Fibroblast of lung (primary cell): ENCODE data around the gene DLG2. TPM values are rescaled to one million over a fixed set of nuclear protein-coding genes. Genes with fewer than 3 reads are reported as not detected.

Source experiments
- DNase-seq, 2 donors: peaks; one replicate each; pipeline versions ENCODE4 v3.0.0 to v3.0.0-alpha.2; 2010; ENCODE audit warnings: low read depth in 2 of 2
- H2AFZ ChIP-seq: 2 replicates; pipeline ENCODE4 v1.5.1; 2012; ENCODE audit warnings: low read length, control low read depth, inconsistent platforms
- H3K27ac ChIP-seq: 2 replicates; pipeline ENCODE4 v1.5.1; 2011; ENCODE audit warnings: low read length, control low read depth; ENCODE audit not compliant: insufficient read depth
- H3K27me3 ChIP-seq: 2 replicates; pipeline ENCODE4 v1.5.1; 2011; ENCODE audit warnings: mild to moderate bottlenecking, low read length; ENCODE audit not compliant: control insufficient read depth, insufficient read depth
- H3K36me3 ChIP-seq: 2 replicates; pipeline ENCODE4 v1.5.1; 2011; ENCODE audit warnings: low read length; ENCODE audit not compliant: control insufficient read depth, insufficient read depth
- H3K4me1 ChIP-seq: 2 replicates; pipeline ENCODE4 v1.5.1; 2011; ENCODE audit warnings: low read length; ENCODE audit not compliant: control insufficient read depth, insufficient read depth; ENCODE audit errors: extremely low read depth
- H3K4me2 ChIP-seq: 2 replicates; pipeline ENCODE4 v1.5.1; 2011; ENCODE audit warnings: low read length, control low read depth; ENCODE audit not compliant: insufficient read depth; ENCODE audit errors: extremely low read depth
- H3K4me3 ChIP-seq, 4 experiments: fragments of 200-600 bp in 1 of 4; sonication (generic) in 1 of 4; replicated peaks in 1 of 4; 2 replicates each; pipeline ENCODE4 v1.5.1; 2011 to 2016; ENCODE audit warnings: low read length in 4 of 4, low read depth in 3 of 4, mild to moderate bottlenecking in 3 of 4, control low read depth in 2 of 4, inconsistent platforms in 1 of 4, mixed read lengths in 1 of 4; ENCODE audit not compliant: insufficient read depth in 1 of 4; ENCODE audit errors: control extremely low read depth in 1 of 4
- H3K79me2 ChIP-seq: 2 replicates; pipeline ENCODE4 v1.5.1; 2012; ENCODE audit warnings: mild to moderate bottlenecking, low read length, inconsistent platforms; ENCODE audit not compliant: control insufficient read depth, insufficient read depth
- H3K9ac ChIP-seq: 2 replicates; pipeline ENCODE4 v1.5.1; 2011; ENCODE audit warnings: mild to moderate bottlenecking, low read length, control low read depth; ENCODE audit not compliant: insufficient read depth
- H3K9me3 ChIP-seq: 2 replicates; pipeline ENCODE4 v1.5.1; 2012; ENCODE audit warnings: low read depth, low read length; ENCODE audit not compliant: control insufficient read depth, insufficient read depth
- H4K20me1 ChIP-seq: 2 replicates; pipeline ENCODE4 v1.5.1; 2011; ENCODE audit warnings: low read length; ENCODE audit not compliant: control insufficient read depth, insufficient read depth; ENCODE audit errors: extremely low read depth
- EZH2 ChIP-seq: IDR thresholded peaks from 2 replicates; pipeline ENCODE4 v1.5.1; 2012; ENCODE audit warnings: low read length, control low read depth, mild to moderate bottlenecking; ENCODE audit errors: missing control alignments
- polyA plus RNA-seq, 2 donors: library from polyadenylated mRNA; depleted of rRNA in 1 of 2; stranded (reverse) in 1 of 2; unstranded in 1 of 2; fragments of >200 nt; gene quantifications; 2 replicates each; pipeline ENCODE4 v1.2.1, GENCODE V29; 2011 to 2012; ENCODE audit warnings: missing spikeins in 1 of 2
- total RNA-seq: library from RNA; depleted of rRNA; stranded (reverse); fragments of >200 nt; gene quantifications from 2 replicates; pipeline ENCODE4 v1.2.1, GENCODE V29; 2014
- TF ChIP-seq, protein P1 (sequence below), 2 donors: IDR thresholded peaks in 1 of 2; conservative IDR thresholded peaks in 1 of 2; 1 replicate in 1 of 2; 2 replicates in 1 of 2; pipeline ENCODE4 v1.5.1; 2011 to 2012; ENCODE audit warnings: low read length in 2 of 2, control low read depth in 1 of 2, inconsistent platforms in 1 of 2, low read depth in 1 of 2, mild to moderate bottlenecking in 1 of 2

The DLG2 gene
- total and polyA plus RNA-seq, 2 donors (not counting 1 experiment from before 2014, with no cell fraction given): 0.77 to 2.3 TPM

- H3K27me3 ChIP-seq: no peaks in the 10 kb centered on the region
- DNase-seq: no peak
- no peak overlapping the region for H3K4me3 ChIP-seq
- no peak overlapping the region for H3K9ac ChIP-seq
- TF ChIP-seq, protein P1, sequence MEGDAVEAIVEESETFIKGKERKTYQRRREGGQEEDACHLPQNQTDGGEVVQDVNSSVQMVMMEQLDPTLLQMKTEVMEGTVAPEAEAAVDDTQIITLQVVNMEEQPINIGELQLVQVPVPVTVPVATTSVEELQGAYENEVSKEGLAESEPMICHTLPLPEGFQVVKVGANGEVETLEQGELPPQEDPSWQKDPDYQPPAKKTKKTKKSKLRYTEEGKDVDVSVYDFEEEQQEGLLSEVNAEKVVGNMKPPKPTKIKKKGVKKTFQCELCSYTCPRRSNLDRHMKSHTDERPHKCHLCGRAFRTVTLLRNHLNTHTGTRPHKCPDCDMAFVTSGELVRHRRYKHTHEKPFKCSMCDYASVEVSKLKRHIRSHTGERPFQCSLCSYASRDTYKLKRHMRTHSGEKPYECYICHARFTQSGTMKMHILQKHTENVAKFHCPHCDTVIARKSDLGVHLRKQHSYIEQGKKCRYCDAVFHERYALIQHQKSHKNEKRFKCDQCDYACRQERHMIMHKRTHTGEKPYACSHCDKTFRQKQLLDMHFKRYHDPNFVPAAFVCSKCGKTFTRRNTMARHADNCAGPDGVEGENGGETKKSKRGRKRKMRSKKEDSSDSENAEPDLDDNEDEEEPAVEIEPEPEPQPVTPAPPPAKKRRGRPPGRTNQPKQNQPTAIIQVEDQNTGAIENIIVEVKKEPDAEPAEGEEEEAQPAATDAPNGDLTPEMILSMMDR (conservative IDR thresholded peaks at IDR 0.05 in 1 of 2, IDR thresholded peaks at IDR 0.05 in 1 of 2; ENCODE audit: low read depth in 1 of 2, low read length in 2 of 2): no peak
- no peak for TF ChIP-seq EZH2
- H3K4me1 ChIP-seq: no peaks in the 10 kb centered on the region
- no peak overlapping the region for H2AFZ ChIP-seq
- no peak overlapping the region for H3K27ac ChIP-seq
- H4K20me1 ChIP-seq: no peaks in the 10 kb centered on the region
- no peaks in the 10 kb centered on the region for H3K79me2 ChIP-seq
- no peak overlapping the region for H3K4me2 ChIP-seq
- H3K36me3 ChIP-seq: no peaks in the 10 kb centered on the region
- H3K9me3 ChIP-seq: no peaks in the 10 kb centered on the region
These were observed 109.9 kb downstream of the DLG2 start for GRCh38 chr11:85517272-85517671.

GRCh38 chr11:85495918-85496317, 131.2 kb downstream of the DLG2 start:
- Histone ChIP-seq H4K20me1 (no peaks in the 10 kb centered on the region), H3K79me2 (no peaks in the 10 kb centered on the region), H3K9me3 (no peaks in the 10 kb centered on the region), H3K27me3 (no peaks in the 10 kb centered on the region), H3K4me2 (no peak overlapping the region), H3K36me3 (no peaks in the 10 kb centered on the region), H3K4me1 (no peaks in the 10 kb centered on the region), H3K27ac (no peak overlapping the region), H2AFZ (no peak overlapping the region), H3K4me3 (no peak overlapping the region), H3K9ac (no peak overlapping the region)
- DNase-seq: no peak
- TF ChIP-seq EZH2: no peak
- TF ChIP-seq, protein P1 (conservative IDR thresholded peaks at IDR 0.05 in 1 of 2, IDR thresholded peaks at IDR 0.05 in 1 of 2; ENCODE audit: low read depth in 1 of 2, low read length in 2 of 2): no peak

- Histone ChIP-seq H2AFZ (no peak overlapping the region), H3K9ac (no peak overlapping the region), H4K20me1 (no peaks in the 10 kb centered on the region), H3K4me1 (no peaks in the 10 kb centered on the region), H3K4me3 (no peak overlapping the region), H3K79me2 (no peaks in the 10 kb centered on the region), H3K27me3 (no peaks in the 10 kb centered on the region), H3K36me3 (no peaks in the 10 kb centered on the region), H3K4me2 (no peak overlapping the region), H3K27ac (no peak overlapping the region), H3K9me3 (no peaks in the 10 kb centered on the region)
- DNase-seq: no peak
- no peak for TF ChIP-seq EZH2
- TF ChIP-seq, protein P1 (conservative IDR thresholded peaks at IDR 0.05 in 1 of 2, IDR thresholded peaks at IDR 0.05 in 1 of 2; ENCODE audit: low read depth in 1 of 2, low read length in 2 of 2): no peak
These were observed 132.7 kb downstream of the DLG2 start for GRCh38 chr11:85494396-85494795.
